GM19328 (cell line): ENCODE results near the gene INTU.
"Not testable (repeated sequence)": the region's sequence is repeated elsewhere in the genome, so short reads cannot be mapped to it uniquely, and the experiment has no call there.

Source experiments
- ATAC-seq: cut with Tn5 transposase; IDR thresholded peaks from one replicate; pipeline ENCODE4 v1.9.1; 2021; ENCODE audit warnings: mild to moderate bottlenecking, moderate library complexity; ENCODE audit not compliant: unreplicated experiment

INTU gene

DNA sequence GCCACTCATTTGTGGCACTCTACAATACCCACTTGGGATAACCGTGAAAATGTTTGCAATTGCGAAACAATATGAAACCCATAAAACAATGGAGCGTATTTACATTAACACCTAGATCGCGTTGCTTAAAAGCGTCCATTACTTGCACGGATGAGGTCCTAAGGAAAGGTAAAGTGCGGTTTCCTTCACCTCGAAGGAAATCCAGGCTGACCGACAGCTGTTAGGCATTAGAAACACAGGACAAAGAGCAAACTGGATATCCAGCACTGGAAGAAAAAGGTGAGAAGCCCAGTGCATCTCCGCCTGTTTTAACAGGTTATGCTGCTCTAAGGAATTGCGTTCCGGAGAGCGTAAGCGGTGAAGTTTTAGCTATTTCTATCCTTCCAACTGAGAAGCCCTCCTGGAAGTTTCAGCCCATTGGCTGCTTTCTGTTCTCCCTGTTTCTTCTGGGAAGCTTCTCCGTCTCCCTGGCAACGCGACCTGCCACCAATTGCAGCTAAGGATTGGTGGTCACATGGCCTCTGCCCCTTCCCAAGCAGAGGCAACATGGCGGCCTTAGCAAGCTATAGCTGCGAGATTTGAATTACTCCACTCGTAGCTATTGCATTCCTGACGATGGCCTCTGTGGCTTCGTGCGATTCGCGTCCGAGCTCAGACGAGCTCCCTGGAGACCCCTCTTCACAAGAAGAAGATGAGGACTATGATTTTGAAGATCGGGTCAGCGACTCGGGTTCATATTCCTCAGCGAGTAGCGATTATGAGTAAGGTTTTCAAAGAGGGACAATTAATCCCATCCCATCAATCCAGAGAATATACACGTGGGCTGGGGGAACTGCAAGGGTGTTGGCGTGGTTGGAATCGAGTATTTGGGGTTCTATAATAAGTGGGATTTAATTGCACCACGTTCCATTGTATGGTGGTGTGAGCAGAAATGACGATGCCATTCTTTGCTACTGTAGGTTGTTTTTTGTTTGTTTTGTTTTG, at the start of gene INTU:
Gene INTU (plus strand): TSS at position 538 of the 984 bp plus-strand sequence. CDS start 78 bp downstream, at position 616.
- ATAC-seq, result peak; percentile 100

DNA sequence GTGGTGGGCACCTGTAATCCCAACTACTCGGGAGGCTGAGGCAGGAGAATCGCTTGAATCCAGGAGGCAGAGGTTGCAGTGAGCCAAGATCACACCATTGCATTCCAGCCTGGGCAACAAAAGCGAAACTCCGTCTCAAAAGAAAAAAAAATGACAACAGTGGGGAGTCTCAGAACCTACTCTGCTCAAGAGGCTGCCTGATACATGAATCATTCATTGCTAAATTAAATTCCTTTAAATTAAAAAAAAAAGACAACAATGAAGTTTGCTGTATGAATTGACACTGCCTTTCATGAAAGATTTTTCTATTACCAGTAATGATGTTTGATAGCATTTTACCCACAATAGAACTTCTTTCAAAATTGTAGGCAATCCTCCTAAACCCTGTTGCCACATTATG, 46.3 kb upstream of the INTU start:
- ATAC-seq, result not testable (repeated sequence)

DNA sequence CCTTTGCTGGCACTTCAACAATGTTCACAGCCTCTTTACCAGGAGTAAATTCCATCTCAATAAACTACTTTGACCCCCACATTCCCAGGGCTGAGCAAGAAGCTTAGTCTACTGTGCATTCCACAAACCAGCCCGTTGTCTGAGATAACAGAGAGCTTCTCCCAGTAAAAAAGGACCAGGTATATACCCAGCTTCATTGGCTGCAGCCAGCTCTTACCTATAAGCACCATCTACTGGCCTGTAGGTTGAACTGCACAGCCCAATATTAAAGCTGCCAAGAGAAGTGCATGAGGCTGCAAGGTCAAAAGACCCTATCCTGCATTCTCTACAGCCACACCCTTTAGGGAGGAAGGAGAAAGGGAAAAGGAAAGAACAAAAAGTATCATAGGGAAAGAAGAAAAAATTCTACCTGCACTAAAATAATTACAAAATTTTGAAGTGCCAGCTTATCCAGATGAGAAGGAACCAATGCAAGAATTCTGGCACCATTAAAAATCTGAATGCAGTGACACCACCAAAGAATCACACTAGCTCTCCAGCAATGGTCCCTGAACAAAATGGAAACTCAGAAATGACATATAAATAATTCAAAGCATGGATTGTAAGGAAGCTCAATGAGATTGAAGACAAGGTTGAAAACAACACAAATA, 45.7 kb upstream of the INTU start:
- peak; percentile 99 for ATAC-seq

DNA sequence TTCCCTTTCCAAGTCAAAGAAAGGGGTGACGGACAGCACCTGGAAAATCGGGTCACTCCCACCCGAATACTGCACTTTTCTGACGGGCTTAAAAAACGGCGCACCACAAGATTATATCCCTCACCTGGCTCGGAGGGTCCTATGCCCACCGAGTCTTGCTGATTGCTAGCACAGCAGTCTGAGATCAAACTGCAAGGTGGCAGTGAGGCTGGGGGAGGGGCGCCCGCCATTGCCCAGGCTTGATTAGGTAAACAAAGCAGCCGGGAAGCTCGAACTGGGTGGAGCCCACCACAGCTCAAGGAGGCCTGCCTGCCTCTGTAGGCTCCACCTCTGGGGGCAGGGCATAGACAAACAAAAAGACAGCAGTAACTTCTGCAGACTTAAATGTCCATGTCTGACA, 43.6 kb upstream of the INTU start:
- not testable (repeated sequence) for ATAC-seq

DNA sequence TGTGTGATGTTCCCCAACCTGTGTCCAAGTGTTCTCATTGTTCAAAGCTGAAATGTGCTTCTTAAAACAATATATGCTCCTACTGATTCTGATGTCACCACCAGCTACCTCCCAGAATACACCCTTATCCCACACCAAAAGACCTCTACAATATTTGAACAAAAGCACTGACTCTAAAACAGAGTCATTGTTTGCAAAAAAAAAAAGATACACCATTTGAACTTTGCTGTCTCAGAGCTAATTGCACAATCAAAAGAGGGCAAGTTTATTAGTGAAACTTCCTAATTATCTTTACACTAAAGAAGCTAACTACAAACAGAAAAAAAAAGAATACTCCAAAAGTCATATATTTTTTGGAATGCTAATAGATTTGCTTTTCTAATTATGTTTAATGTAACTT, 34.1 kb upstream of the INTU start:
- ATAC-seq, result no peak

DNA sequence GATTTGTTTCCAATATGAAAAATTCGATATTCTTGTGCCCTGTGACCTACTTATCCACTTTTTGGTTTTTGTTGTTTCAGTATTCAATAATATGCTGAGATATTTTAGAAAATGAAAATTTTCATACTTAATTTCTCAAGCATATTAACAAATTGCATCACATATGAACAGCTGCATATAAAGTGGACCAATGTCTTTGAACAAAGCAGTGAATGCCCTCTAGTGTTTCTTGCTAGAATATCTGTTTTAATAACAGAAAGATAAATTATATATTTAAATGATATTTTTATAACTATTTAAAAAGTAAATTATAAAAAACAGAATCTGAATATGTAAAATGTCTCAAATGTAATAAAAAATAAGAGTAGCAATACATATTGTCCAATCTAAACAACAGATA, 31.7 kb upstream of the INTU start:
- ATAC-seq, result no peak

DNA sequence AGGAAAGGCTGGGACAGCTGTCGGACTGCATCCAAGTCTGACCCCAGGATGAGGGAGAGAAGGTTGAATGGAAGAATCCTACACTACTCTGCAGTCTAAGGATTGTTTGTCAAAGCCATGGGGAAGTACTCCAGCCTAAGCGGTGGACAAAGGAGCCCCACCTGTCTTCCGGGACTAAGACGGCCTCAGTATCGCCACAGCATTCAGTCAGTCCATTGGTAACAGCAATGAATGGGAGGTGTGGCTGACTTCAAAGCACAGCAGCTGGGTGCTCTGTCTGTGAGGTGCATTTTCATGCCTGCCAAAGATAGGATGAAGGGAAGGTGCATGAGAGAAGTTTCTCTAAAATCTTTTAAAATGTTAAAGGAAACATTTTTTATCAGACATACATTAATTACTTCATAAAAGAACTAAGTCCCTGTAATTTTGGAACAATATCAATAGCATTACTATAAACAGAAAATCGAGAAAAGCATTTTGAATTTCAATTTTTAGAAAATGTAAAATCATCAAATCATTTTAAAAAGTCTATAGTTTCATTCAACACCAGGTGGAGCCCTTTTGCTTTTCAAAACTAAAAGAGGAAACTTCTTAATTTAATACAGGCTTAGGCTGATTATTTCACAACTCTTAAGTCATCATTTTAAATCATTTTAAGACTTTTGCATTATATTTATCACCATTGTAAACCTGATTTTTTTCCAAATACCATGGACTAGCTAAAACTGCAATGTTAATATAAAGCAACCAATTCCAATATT, 27.6 kb upstream of the INTU start:
- ATAC-seq, result no peak

DNA sequence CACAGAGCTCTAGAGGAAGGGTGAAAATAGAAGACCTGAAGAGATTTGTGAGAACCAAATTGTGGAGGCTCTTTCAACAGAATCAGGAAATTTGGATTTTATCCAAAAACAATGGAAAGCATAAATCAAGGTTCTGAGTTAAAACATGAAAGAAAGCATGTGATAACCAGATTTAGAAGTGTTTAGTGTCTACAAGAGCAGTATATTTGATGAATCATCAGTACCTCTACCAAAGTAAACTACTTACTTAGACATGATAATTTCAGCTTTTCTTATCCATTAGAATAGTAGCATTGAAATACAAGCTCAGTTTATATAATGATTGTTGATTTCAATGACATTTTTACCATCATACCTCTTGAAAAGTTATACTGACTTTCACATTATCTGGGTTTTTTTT, 25.9 kb upstream of the INTU start:
- no peak for ATAC-seq

DNA sequence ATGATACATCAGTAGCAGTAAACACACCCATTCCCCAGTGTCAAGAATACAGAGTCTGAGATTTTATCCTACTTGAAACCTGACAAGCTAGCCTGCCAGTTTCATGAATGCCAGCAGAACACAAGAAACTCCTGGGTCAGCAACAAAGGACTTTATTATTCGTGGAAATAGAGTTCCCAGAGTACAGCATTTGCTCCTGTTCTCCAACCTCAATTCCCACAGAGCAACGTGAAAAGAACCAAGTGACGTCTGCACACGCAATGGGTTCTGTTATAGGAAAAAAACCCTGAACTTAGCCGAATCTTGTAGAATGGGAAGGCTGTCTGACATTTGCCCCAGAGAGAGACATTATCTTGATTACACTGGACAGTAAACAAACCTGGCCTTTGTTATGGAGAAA, 23.3 kb upstream of the INTU start:
- ATAC-seq, result no peak

DNA sequence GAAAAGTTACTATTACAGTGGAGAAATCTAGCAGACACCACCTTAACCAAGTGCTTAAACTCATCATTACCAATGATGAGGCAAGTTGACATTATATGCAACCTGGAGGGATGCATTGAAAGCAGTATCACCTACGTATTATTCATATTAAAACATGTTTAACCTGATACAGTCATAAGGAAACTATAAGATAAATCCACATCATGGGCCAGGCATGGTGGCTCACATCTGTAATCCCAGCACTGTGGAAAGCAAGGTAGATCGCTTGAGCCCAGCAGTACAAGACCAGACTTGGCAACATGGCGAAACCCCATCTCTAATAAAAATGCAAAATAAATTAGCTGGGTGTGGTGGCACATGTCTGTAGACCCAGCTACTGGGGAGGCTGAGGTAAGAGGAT, 22.3 kb upstream of the INTU start:
- no peak for ATAC-seq

DNA sequence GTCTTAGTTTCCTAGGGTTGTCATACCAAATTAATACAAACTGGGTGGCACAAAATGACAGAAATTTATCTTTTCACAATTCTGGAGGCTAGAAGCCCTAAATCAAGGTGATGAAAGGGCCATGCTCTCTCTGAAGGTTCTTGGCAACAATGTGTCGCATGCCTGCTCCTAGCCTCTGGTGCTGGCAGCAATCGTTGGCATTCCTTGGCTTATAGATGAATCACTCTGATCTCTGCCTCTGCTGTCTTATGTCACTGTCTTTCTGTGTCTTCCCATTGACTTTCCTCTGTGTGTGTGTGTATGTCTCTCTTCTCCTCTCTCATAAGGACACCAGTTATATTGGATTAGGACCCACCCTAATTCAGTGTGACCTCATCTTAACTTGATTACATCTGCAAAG, 15.9 kb upstream of the INTU start:
- no peak for ATAC-seq

DNA sequence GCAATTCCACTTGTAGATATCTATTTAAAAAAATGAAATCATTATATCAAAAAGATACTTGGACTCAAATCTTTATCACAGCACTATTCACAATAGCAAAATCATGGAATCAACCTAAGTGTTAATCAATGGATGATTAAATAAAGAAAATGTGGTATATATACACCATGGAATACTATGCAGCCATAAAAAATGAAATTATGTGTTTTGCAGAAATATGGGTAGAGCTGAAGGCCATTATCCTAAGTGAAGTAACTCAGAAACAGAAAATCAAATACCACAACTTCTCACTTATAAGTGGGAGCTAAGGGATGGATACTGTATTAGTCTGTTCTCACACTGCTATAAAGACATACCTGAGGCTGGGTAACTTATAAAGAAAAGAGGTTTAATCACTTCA, 14.3 kb upstream of the INTU start:
- no peak for ATAC-seq

DNA sequence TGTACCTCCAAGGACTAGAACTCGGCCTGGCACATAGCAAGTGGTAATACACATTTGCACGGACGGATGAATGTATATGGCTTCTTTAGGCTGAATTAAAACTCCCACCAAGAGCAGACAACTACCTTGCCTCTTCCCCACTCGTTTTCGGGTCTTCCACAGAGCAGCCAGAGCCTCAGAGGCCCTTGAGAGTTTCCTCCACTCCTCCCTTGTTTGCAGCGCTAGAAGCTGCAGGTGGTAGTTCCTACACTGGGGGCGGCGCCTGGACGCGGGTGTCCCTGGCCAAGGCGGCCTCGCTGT, 10.2 kb upstream of the INTU start:
- ATAC-seq, result no peak

DNA sequence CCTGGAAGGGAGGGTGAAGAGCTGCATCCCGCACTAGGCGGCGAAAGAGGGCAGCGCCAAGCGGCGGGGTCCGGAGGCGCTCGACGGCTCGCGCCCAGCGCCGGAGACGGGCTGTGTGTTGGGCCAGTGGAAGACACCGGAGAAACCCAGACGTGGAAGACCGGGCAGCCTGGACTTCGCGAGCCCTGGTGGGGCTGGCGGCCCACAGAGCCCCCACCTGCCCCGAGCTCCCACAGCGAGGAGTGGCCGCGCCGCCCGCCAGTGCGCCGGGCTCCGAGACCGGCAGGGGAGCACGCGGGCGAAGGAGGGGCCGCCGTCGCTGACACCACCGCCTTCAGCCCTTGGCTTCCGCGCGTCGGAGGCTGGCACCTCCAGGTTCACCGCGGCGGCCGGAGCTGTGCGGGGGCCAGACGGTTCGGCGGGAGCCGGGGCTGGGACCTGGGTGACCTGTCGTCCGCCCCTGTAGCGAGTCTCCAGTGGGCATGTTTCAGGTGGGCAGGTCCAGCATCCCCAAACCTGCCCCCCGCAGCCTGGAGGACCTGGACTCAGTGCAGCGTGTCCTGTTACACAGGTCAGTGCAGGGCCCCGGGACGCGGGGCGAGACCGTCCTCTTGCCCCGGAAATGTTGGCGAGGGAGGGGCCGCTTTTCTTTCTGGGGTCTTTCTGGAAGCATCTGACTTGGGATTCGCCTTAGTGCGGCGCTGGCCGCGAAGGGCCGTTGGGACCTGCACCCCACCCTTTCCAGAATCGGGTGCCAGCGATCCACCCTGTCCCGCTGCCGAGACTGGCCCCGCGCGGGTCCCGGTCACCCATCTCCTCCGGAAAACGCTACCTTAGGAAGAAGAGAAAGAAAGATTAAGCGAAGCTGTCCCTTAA, 9.6 kb upstream of the INTU start:
- no peak for ATAC-seq

DNA sequence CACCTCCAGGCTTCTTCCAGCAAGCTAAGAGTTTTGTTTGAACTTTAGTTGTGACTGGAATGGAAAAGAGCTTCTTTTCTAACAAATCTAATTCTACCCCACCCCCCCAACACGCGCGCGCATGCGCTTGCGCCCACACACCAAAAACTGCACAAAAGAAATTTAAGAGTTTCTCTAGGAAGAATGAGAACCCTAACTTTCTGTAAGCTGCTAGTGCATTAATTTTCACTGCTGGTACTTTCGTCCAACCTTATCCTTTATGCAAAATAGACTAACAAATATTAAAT, 9.0 kb upstream of the INTU start:
- ATAC-seq, result no peak

DNA sequence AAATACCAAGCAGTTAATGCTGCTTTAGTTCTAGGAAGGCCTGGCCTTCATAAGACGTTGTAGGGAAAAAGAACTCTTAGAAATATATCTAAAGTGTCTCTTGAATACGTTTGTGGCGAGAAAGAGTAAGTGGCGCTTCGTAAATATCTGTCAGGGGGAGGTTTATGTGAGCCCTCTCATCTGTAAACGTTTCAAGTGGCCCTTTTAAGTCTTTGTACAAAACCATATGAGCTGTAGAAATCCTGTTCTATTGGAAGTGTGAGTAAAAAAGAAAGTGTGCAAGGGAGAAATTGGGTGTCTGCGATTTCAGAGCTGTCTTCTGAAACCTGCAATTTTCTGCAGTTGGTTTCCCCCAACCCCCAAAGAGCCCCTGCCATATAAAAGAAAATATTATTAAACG, 8.6 kb upstream of the INTU start:
- no peak for ATAC-seq

DNA sequence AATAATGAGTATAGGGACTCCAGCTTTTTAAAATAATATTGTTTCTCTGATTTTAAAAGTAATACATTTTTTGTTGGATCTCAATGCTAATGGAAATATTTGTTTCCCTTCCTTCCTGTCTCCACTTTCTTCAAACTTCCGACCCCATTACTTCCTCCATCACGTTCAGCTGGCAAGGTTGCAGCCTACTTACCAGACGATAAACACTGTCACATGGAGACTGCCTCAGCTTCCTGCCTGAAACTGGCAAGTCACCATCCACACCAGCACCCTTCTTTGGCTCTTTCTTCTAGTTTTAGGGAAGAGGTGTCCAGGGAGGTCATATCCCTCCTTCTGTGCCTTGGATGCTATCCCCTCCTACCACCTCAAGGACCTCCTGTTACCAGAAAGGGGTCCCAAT, 3.4 kb upstream of the INTU start:
- no peak for ATAC-seq

DNA sequence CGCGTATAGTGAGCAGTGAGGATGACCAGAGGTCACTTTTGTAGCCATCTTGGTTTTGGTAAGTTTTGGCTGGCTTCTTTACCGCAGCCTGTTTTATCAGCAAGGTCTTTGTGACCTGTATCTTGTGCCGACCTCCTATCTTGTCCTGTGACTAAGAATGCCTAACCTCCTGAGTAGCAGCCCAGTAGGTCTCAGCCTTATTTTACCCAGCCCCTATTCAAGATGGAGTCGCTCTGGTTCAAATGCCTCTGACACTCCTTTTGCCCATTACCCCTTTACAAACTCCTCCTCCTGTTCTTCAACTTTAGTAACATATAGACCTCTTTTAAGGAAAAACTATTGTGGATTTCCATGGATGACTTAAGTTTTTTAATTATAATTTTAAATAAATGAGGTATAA, 2.6 kb upstream of the INTU start:
- ATAC-seq, result no peak

DNA sequence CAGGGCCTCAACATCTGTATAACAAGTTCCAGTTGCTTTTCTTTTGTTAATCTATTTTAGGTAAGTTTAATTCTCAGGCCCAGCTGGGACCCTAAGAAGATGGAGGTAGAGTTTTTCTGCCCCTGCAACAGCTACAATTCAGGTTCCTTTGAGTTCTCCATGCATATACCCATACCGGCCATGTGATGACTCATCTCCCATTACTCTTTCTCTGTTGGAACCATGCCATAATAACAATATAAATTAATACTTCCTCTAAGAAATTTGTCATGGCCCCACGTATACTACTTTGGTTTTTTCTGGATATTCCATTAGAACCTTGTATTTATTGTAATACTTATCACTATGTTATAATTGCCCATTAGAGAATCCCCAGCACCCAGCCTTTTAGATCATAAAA, 1.3 kb upstream of the INTU start:
- no peak for ATAC-seq

DNA sequence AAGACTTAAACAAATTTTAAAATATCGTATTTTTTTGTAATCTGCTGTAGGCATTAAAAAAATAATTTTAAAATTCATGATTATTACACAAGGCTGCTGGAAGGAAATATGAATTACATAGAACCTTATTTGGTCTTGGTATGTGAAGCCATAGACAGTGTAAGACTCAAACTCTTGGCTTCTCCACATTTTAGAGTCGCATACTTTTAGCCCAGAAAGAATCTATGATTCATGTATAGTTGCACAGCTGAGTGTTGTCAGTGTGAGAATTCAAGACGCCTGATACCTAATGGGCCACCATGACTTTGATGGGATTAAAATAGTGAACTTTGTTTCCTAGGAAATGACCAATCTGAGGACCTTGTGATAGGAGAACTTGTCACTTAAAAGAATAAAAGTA, 1.4 kb downstream of the INTU start:
- ATAC-seq, result no peak

DNA sequence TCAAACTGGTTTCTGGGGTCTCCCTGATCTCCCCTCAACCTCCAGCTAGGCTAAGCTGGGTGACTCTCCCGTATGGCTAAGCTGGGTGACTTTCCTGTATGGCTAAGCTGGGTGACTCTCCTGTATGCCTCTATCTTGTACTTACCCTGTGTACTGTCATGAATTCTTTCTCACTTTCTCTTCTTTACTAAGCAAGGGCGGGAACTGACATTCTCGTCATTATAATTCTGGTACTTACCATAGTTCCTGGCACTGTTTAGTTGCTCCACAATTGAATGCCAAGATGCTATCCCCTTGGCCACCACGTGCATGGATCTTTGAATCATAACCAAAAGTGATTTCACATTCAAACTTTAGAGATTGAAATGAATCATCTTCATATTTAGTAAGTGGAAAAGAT, 8.8 kb downstream of the INTU start:
- ATAC-seq, result no peak
